Memory B cell (primary cell): Measurements from ENCODE around the gene ASIC1.
A peak's percentile ranks its signal among the peaks of the same experiment; 100 is the strongest.
"Not testable (repeated sequence)": the region's sequence is repeated elsewhere in the genome, so short reads cannot be mapped to it uniquely, and the experiment has no call there.

Experiments used
- ATAC-seq: fragments of 150-1000 bp; cut with Tn5 transposase; 2 replicates; pipeline ENCODE4 v1.10.0; 2021; ENCODE audit warnings: low read depth, mild to moderate bottlenecking, moderate library complexity
- DNase-seq, 2 donors: peaks; one replicate each; pipeline ENCODE4 v3.0.0; 2022; ENCODE audit warnings: low spot score in 2 of 2
- H3K27ac Mint-ChIP-seq: one replicate; pipeline ENCODE4 v1.8.0; 2022; ENCODE audit warnings: mild to moderate bottlenecking, moderate library complexity, mixed read lengths
- H3K27me3 Mint-ChIP-seq: one replicate; pipeline ENCODE4 v1.8.0; 2022; ENCODE audit warnings: mixed read lengths
- H3K36me3 Mint-ChIP-seq: one replicate; pipeline ENCODE4 v1.8.0; 2022; ENCODE audit warnings: mild to moderate bottlenecking, mixed read lengths
- H3K4me1 Mint-ChIP-seq: one replicate; pipeline ENCODE4 v1.8.0; 2022; ENCODE audit warnings: mixed read lengths
- H3K4me3 Mint-ChIP-seq: one replicate; pipeline ENCODE4 v1.8.0; 2022; ENCODE audit warnings: mild to moderate bottlenecking, moderate library complexity, mixed read lengths
- H3K9me3 Mint-ChIP-seq: one replicate; pipeline ENCODE4 v1.8.0; 2022; ENCODE audit warnings: mixed read lengths

The ASIC1 gene

DNA sequence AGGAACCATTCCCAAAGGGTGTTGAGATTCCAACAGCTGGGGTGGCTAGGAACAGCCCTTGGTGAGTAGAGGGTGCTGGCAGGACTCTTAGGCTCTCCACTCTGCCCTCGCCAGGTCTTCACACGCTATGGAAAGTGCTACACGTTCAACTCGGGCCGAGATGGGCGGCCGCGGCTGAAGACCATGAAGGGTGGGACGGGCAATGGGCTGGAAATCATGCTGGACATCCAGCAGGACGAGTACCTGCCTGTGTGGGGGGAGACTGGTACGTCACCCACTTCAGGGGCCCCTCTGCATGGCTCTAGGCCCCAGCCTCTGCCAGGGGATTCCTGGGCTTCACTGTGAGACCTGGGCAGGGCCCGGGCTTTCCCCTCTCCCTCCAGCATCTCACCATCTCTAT is 19.7 kb downstream of the ASIC1 start:
- Mint-ChIP-seq H3K27me3 (peaks cover 5% of the 10 kb centered on the region), H3K27ac (no peak overlapping the region), H3K36me3 (no peaks in the 10 kb centered on the region), H3K4me1 (peaks cover 3% of the 10 kb centered on the region), H3K9me3 (no peaks in the 10 kb centered on the region), H3K4me3 (no peak overlapping the region)
- ATAC-seq, result no peak
- DNase-seq, result no peak

- H3K4me1 Mint-ChIP-seq, result peaks cover 3% of the 10 kb centered on the region
- no peak overlapping the region for H3K27ac Mint-ChIP-seq
- ATAC-seq, result no peak
- H3K36me3 Mint-ChIP-seq, result no peaks in the 10 kb centered on the region
- H3K4me3 Mint-ChIP-seq, result no peak overlapping the region
- no peaks in the 10 kb centered on the region for H3K9me3 Mint-ChIP-seq
- H3K27me3 Mint-ChIP-seq, result peaks cover 3% of the 10 kb centered on the region
- DNase-seq, result no peak
These were observed 20.9 kb downstream of the ASIC1 start for GRCh38 chr12:50078281-50078680.

DNA sequence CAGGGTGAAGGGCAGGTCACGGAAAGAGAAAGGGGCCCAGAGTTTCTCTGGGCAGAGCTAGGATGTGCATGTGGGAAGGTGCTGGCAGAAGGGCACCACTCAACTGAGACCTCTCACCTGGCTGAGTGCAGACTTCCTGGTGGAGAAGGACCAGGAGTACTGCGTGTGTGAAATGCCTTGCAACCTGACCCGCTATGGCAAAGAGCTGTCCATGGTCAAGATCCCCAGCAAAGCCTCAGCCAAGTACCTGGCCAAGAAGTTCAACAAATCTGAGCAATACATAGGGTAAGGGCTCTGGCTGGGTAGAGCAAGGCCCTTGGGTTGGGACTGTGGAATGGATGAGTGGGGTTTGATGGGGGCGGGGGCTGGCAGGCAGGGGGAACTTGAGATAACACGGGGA is 22.4 kb downstream of the ASIC1 start:
- no peak for DNase-seq
- H3K9me3 Mint-ChIP-seq, result no peaks in the 10 kb centered on the region

DNA sequence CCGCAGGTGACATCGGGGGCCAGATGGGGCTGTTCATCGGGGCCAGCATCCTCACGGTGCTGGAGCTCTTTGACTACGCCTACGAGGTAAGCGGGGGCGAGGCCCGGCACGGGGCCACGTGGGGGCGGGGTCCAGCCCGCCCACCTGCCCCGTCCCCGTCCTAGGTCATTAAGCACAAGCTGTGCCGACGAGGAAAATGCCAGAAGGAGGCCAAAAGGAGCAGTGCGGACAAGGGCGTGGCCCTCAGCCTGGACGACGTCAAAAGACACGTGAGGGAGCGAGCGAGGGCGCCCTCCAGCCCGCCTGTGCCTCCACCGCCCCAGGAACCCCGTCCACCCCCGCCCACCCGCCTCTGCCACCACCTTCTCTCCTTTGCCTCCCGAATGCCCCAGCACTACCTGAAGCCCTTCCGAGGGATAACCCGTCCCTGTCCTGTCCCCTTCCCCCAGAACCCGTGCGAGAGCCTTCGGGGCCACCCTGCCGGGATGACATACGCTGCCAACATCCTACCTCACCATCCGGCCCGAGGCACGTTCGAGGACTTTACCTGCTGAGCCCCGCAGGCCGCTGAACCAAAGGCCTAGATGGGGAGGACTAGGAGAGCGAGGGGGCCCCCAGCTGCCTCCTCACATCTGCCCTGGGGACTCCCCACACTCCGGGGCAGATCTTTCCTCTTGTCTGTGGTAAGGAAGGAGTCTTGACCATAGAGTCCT is 23.9 kb downstream of the ASIC1 start:
- ATAC-seq, result no peak
- peak overlapping the region; percentile 60 for H3K4me3 Mint-ChIP-seq
- H3K36me3 Mint-ChIP-seq, result no peaks in the 10 kb centered on the region
- H3K9me3 Mint-ChIP-seq, result no peaks in the 10 kb centered on the region
- peaks cover 2% of the 10 kb centered on the region for H3K27me3 Mint-ChIP-seq
- DNase-seq, result no peak
- H3K27ac Mint-ChIP-seq, result no peak overlapping the region
- H3K4me1 Mint-ChIP-seq, result peaks cover 10% of the 10 kb centered on the region

More for the DNA sequence above, 22.4 kb downstream of the ASIC1 start:
- peaks cover 6% of the 10 kb centered on the region for H3K4me1 Mint-ChIP-seq
- peaks cover 2% of the 10 kb centered on the region for H3K27me3 Mint-ChIP-seq
- H3K27ac Mint-ChIP-seq, result no peak overlapping the region
- peak overlapping the region; percentile 54 for H3K4me3 Mint-ChIP-seq
- H3K36me3 Mint-ChIP-seq, result no peaks in the 10 kb centered on the region
- no peak for ATAC-seq

DNA sequence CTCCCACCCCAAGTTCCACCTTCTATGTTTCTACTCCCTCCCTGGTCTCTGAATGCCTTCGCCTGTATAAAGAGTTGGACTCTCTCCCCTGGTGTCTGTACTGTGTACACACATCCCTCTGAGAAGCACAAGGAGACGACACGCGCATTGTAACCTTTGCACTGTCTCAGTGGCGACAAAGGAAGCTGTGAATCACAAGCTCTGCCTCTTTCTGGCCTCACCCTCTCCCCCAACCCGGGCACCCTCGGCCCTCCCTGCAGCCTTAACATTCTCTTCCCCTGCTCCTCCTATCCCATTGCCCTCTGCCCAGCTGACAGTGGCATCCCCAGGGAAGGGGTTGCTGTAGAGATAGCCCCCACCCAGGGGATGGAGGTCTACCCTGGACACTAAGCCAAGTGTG is 25.2 kb downstream of the ASIC1 start:
- H3K36me3 Mint-ChIP-seq, result peaks cover 4% of the 10 kb centered on the region
- H3K27ac Mint-ChIP-seq, result no peak overlapping the region
- ATAC-seq, result no peak
- H3K27me3 Mint-ChIP-seq, result peaks cover 2% of the 10 kb centered on the region
- H3K4me3 Mint-ChIP-seq, result no peak overlapping the region
- H3K9me3 Mint-ChIP-seq, result no peaks in the 10 kb centered on the region
- no peak for DNase-seq
- H3K4me1 Mint-ChIP-seq, result peaks cover 10% of the 10 kb centered on the region

GRCh38 chr12:50083301-50083700 is 25.9 kb downstream of the ASIC1 start:
- Mint-ChIP-seq H3K27me3 (peaks cover 2% of the 10 kb centered on the region), H3K4me1 (peaks cover 15% of the 10 kb centered on the region), H3K36me3 (peaks cover 4% of the 10 kb centered on the region), H3K27ac (peak overlapping the region; percentile 81), H3K9me3 (no peaks in the 10 kb centered on the region), H3K4me3 (peak overlapping the region; percentile 85)
- DNase-seq (no peak), ATAC-seq (no peak)

DNA sequence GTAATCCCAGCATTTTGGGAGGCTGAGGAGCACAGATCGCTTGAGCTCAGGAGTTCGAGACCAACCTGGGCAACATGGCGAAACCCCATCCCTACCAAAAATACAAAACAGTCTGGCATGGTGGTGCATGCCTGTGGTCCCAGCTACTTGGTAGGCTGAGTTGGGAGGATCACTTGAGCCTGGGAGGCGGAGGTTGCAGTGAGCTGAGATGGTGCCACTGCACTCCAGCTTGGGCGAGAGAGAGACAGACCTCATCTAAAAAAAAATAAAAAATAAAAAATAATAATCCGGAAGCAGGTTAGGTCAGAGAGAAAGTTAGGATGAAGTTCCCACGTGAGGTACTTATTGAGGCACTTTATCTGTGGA is 27.0 kb downstream of the ASIC1 start:
- H3K9me3 Mint-ChIP-seq, H3K27me3 Mint-ChIP-seq, DNase-seq, H3K36me3 Mint-ChIP-seq, ATAC-seq: not testable (repeated sequence)
- Mint-ChIP-seq H3K27ac (peak overlapping the region; percentile 95), H3K4me1 (peaks cover 21% of the 10 kb centered on the region), H3K4me3 (peak overlapping the region; percentile 94)

GRCh38 chr12:50084775-50085614 is 27.6 kb downstream of the ASIC1 start, which contains the start of gene SMARCD1:
Gene SMARCD1, plus strand, starts transcription at chr12:50085342. Its CDS starts 28 bp downstream, at chr12:50085370.
- ATAC-seq, result peak; percentile 87
- Mint-ChIP-seq H3K27me3 (no peaks in the 10 kb centered on the region), H3K27ac (peak within 1 kb of the TSS; percentile 95), H3K9me3 (no peaks in the 10 kb centered on the region), H3K4me3 (peak within 1 kb of the TSS; percentile 94), H3K4me1 (peaks cover 21% of the 10 kb centered on the region), H3K36me3 (peaks cover 8% of the 10 kb centered on the region)
- peak; percentile 69 to 70 for DNase-seq

GRCh38 chr12:50085615-50086072 is 28.2 kb downstream of the ASIC1 start:
- no peaks in the 10 kb centered on the region for H3K27me3 Mint-ChIP-seq
- peaks cover 21% of the 10 kb centered on the region for H3K4me1 Mint-ChIP-seq
- no peaks in the 10 kb centered on the region for H3K9me3 Mint-ChIP-seq
- ATAC-seq, result peak; percentile 18
- DNase-seq, result peak in 1 of 2 donors; percentile 21
- H3K27ac Mint-ChIP-seq, result peak overlapping the region; percentile 95
- H3K36me3 Mint-ChIP-seq, result peaks cover 12% of the 10 kb centered on the region
- H3K4me3 Mint-ChIP-seq, result peak overlapping the region; percentile 94

GRCh38 chr12:50086148-50086547 is 28.8 kb downstream of the ASIC1 start:
- Mint-ChIP-seq H3K9me3 (no peaks in the 10 kb centered on the region), H3K36me3 (peaks cover 15% of the 10 kb centered on the region), H3K27me3 (no peaks in the 10 kb centered on the region), H3K4me3 (peak overlapping the region; percentile 94), H3K27ac (peak overlapping the region; percentile 95), H3K4me1 (peaks cover 21% of the 10 kb centered on the region)
- DNase-seq (no peak), ATAC-seq (no peak)

- Mint-ChIP-seq H3K27ac (no peak overlapping the region), H3K36me3 (peaks cover 19% of the 10 kb centered on the region), H3K9me3 (no peaks in the 10 kb centered on the region), H3K4me1 (peaks cover 21% of the 10 kb centered on the region), H3K27me3 (no peaks in the 10 kb centered on the region), H3K4me3 (no peak overlapping the region)
- ATAC-seq, result no peak
- no peak for DNase-seq
These were observed 29.8 kb downstream of the ASIC1 start for GRCh38 chr12:50087151-50087550.

DNA sequence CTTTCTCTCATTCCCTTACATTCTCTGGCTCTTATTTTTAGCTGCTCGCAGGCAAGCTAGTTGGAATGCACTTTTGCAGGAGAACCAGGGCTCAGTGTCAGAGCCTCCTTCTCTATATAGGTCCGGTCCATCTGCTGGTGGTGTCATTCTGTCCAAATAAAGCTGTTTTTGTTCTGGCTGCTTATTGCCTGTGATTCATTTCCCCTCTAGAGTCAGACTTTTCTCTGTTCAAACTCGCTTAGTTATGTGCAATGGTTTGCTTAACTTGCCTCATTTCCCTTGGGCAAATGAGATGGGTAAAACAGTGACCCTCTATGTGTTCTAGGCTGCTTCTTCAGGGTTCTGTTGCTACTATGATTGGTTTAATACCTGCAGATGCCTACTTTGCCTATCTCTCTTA is 30.6 kb downstream of the ASIC1 start:
- Mint-ChIP-seq H3K27ac (no peak overlapping the region), H3K4me1 (peaks cover 21% of the 10 kb centered on the region), H3K27me3 (no peaks in the 10 kb centered on the region), H3K36me3 (peaks cover 21% of the 10 kb centered on the region), H3K9me3 (no peaks in the 10 kb centered on the region), H3K4me3 (no peak overlapping the region)
- ATAC-seq (no peak), DNase-seq (no peak)

DNA sequence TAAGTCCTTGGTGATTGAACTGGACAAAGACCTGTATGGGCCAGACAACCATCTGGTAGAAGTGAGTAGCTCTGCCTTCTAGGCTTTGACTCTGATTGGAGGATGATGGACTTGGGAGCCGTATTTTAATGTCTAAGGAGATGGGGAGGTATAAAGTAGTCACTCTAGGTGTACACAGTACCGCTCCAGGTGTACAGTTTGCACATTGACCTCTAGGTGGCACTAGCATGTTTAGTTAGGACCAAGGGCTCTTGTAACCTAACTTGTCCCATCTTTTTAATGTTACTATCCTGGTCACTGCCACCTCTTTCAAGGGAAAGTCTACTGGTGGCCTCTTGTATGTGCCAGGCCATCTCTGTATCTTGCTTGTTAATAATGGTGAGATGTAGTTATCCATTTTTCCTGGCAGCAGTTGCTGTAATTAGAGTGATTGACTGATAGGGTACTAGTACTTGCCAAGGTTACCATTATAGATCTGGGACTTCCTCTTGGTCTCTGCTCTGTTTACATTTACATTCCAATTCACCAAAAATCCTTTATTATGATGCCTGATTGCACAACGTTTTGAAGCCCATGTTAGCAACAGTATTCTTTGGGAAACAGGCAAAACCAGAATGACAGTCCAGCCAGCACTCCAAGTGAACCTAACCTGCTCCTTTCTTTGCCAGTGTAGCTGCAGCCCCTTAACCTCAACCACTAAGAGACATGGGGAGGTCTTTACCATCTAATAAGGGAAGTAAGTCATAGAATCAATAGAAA is 31.4 kb downstream of the ASIC1 start:
- Mint-ChIP-seq H3K4me1 (peaks cover 18% of the 10 kb centered on the region), H3K27ac (peak overlapping the region; percentile 22), H3K4me3 (no peak overlapping the region), H3K36me3 (peaks cover 21% of the 10 kb centered on the region), H3K9me3 (no peaks in the 10 kb centered on the region), H3K27me3 (no peaks in the 10 kb centered on the region)
- peak; percentile 53 to 54 for DNase-seq
- peak; percentile 24 for ATAC-seq

- H3K27ac Mint-ChIP-seq, result no peak overlapping the region
- peaks cover 22% of the 10 kb centered on the region for H3K36me3 Mint-ChIP-seq
- H3K4me3 Mint-ChIP-seq, result no peak overlapping the region
- no peak for ATAC-seq
- H3K27me3 Mint-ChIP-seq, result no peaks in the 10 kb centered on the region
- H3K9me3 Mint-ChIP-seq, result no peaks in the 10 kb centered on the region
- no peak for DNase-seq
- H3K4me1 Mint-ChIP-seq, result peaks cover 18% of the 10 kb centered on the region
These were observed 32.3 kb downstream of the ASIC1 start for GRCh38 chr12:50089730-50090129.
